ENCODE measurements around the gene SLC16A12. TPM values are rescaled to one million over a fixed set of nuclear protein-coding genes. Genes with fewer than 3 reads are reported as not detected.

Gene SLC16A12
- total and polyA plus RNA-seq, 10 of the 15 experiments (the other 5 are each of a cell fraction or from before 2014, with no cell fraction given): not detected

DNA sequence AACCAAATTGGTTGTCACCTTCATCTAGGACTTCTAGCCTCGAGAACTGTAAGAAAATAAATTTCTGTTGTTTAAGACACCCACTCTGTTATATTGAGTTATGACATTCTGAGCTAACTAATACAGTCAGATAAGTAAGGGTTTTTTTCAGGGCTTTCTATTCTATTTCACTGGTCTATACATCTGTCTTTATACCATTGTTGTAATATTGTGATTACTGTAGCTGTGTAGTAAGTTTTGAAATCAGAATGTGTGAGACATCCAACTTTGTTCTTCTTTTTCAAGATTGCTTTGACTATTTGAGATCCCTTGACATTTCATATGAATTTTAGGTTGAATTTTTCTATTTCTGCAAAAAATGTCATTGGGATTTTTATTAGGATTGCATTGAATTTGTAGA lies 135.4 kb downstream of the SLC16A12 start (continued):
- TF ChIP-seq, protein P1, sequence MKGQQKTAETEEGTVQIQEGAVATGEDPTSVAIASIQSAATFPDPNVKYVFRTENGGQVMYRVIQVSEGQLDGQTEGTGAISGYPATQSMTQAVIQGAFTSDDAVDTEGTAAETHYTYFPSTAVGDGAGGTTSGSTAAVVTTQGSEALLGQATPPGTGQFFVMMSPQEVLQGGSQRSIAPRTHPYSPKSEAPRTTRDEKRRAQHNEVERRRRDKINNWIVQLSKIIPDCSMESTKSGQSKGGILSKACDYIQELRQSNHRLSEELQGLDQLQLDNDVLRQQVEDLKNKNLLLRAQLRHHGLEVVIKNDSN (IDR thresholded peaks at IDR 0.05; ENCODE audit: borderline replicate concordance, extremely low read length, insufficient read depth, low read depth, low read length): no peak
- no peak for TF ChIP-seq STAT3 (IDR thresholded peaks at IDR 0.05; ENCODE audit: low read depth, low read length)
- TF ChIP-seq EGR1 (IDR thresholded peaks at IDR 0.05; ENCODE audit: borderline replicate concordance in 1 of 2, low read depth in 2 of 2, low read length in 2 of 2): no peak

DNA sequence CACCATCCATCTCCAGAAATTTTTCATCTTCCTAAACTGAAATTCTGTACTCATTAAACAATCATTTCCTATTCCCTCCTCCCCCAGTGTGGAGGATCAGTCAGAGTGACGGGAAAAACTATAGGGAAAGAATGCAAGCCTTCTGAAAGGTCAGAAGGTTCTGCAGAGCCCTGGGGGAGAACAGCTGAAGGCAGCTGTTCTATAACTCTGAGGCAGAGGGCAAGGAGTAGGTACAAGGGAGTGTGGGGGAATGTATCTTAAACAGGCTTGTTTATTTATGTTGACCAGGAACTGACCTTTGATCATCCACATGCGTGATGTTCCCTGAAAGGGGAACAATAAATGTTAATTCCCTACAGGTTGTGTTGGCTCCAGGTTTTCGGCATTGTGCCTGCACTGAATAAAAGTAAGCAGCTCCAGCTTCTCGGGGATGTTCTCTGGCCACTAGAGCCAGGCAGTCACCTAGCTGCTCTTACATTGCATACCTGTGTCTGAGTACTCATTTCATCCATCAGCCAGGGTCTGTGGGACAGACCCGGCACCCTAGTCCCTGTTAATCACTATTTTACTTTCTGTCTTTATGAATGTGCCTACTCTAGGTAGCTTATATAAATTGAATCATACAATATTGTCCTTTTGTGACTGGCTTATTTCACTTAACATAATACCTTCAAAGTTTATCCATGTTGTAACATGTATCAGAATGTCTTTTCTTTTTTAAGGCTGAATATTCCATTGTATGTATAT lies 137.2 kb downstream of the SLC16A12 start:
- CTCF ChIA-PET: interaction anchor here (1.0 kb wide), 1 partner anchor 103 kb away, joined by 3 read pairs; no protein-coding TSS in a partner anchor
- in situ Hi-C loops (cut with MboI): no loop called here
- WGBS (ENCODE audit: insufficient coverage, insufficient replicate concordance, low lambda C conversion rate, missing lambda C conversion rate): 78% methylated on average over 5 of the region's 5 CpGs
- no peak for DNase-seq (ENCODE audit: low read depth, low spot score)
- no peak overlapping the region for H3K27ac ChIP-seq (ENCODE audit: control insufficient read depth, insufficient read depth)
- ATAC-seq: no peak
- no peaks in the 10 kb centered on the region; the same call in 1 of the 3 replicates for H3K9me3 ChIP-seq (replicated peaks; ENCODE audit: control insufficient read depth, insufficient read depth, low read length)
- RAD21 ChIA-PET (ENCODE audit: unreplicated experiment): interaction anchor here (0.8 kb wide), 1 partner anchor 29 kb away, joined by 3 read pairs; no protein-coding TSS in a partner anchor
- no peaks in the 10 kb centered on the region for H3K4me1 ChIP-seq (ENCODE audit: control insufficient read depth, insufficient read depth, low read length)
- no peak overlapping the region for H3K4me3 ChIP-seq
- BruUV-seq (replicated peaks): no TSS peak
- no peak for FAIRE-seq
- no peak overlapping the region for H2AFZ ChIP-seq (ENCODE audit: control insufficient read depth, low read depth, low read length)
- H3K27me3 ChIP-seq (replicated peaks in 1 of 2; ENCODE audit: control insufficient read depth in 2 of 2, insufficient read depth in 2 of 2, low read length in 1 of 2): no peaks in the 10 kb centered on the region
- SMC1A ChIA-PET (ENCODE audit: uncharacterized antibody, unreplicated experiment): interaction anchor here (1.5 kb wide), 1 partner anchor 16 kb away, joined by 5 read pairs; the partner anchor contains the start of gene IFIT5
- POLR2A ChIA-PET: no interaction called here
- intact Hi-C loops (cut with micrococcal nuclease; ENCODE audit: unreplicated experiment): loop anchor here (10.0 kb wide), 1 partner anchor 403 kb away; the partner anchor contains the start of gene FAS
- H3K36me3 ChIP-seq (ENCODE audit: control insufficient read depth in 2 of 2, insufficient read depth in 2 of 2, low read length in 1 of 2): peaks cover 0 to 11% of the 10 kb centered on the region in 2 experiments; a peak in 2 of 4 replicates
- no peak overlapping the region for H3K4me2 ChIP-seq (ENCODE audit: control insufficient read depth, insufficient read depth)
- no peak overlapping the region for H3K9ac ChIP-seq (ENCODE audit: control insufficient read depth, insufficient read depth, low read length)
- H4K20me1 ChIP-seq (ENCODE audit: control insufficient read depth, insufficient read depth): no peaks in the 10 kb centered on the region
- H3K79me2 ChIP-seq (ENCODE audit: control insufficient read depth, insufficient read depth, low read length): peaks cover 21% of the 10 kb centered on the region
- TF ChIP-seq CHD2 (IDR thresholded peaks at IDR 0.05; ENCODE audit: borderline replicate concordance, low read depth, low read length) (no peak), HDAC6 (IDR thresholded peaks at IDR 0.05; ENCODE audit: unreplicated experiment) (no peak), SMC3 (IDR thresholded peaks at IDR 0.05; ENCODE audit: borderline replicate concordance, low read length) (no peak), HCFC1 (IDR thresholded peaks at IDR 0.05; ENCODE audit: low read length) (no peak), SMARCA5 (IDR thresholded peaks at IDR 0.05) (no peak)
- TF ChIP-seq, protein P2, sequence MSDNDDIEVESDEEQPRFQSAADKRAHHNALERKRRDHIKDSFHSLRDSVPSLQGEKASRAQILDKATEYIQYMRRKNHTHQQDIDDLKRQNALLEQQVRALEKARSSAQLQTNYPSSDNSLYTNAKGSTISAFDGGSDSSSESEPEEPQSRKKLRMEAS (IDR thresholded peaks at IDR 0.05; ENCODE audit: low read depth, low read length): no peak
- TF ChIP-seq, protein P3, sequence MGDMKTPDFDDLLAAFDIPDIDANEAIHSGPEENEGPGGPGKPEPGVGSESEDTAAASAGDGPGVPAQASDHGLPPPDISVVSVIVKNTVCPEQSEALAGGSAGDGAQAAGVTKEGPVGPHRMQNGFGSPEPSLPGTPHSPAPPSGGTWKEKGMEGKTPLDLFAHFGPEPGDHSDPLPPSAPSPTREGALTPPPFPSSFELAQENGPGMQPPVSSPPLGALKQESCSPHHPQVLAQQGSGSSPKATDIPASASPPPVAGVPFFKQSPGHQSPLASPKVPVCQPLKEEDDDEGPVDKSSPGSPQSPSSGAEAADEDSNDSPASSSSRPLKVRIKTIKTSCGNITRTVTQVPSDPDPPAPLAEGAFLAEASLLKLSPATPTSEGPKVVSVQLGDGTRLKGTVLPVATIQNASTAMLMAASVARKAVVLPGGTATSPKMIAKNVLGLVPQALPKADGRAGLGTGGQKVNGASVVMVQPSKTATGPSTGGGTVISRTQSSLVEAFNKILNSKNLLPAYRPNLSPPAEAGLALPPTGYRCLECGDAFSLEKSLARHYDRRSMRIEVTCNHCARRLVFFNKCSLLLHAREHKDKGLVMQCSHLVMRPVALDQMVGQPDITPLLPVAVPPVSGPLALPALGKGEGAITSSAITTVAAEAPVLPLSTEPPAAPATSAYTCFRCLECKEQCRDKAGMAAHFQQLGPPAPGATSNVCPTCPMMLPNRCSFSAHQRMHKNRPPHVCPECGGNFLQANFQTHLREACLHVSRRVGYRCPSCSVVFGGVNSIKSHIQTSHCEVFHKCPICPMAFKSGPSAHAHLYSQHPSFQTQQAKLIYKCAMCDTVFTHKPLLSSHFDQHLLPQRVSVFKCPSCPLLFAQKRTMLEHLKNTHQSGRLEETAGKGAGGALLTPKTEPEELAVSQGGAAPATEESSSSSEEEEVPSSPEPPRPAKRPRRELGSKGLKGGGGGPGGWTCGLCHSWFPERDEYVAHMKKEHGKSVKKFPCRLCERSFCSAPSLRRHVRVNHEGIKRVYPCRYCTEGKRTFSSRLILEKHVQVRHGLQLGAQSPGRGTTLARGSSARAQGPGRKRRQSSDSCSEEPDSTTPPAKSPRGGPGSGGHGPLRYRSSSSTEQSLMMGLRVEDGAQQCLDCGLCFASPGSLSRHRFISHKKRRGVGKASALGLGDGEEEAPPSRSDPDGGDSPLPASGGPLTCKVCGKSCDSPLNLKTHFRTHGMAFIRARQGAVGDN (IDR thresholded peaks at IDR 0.05): no peak
- TF ChIP-seq, protein P4, sequence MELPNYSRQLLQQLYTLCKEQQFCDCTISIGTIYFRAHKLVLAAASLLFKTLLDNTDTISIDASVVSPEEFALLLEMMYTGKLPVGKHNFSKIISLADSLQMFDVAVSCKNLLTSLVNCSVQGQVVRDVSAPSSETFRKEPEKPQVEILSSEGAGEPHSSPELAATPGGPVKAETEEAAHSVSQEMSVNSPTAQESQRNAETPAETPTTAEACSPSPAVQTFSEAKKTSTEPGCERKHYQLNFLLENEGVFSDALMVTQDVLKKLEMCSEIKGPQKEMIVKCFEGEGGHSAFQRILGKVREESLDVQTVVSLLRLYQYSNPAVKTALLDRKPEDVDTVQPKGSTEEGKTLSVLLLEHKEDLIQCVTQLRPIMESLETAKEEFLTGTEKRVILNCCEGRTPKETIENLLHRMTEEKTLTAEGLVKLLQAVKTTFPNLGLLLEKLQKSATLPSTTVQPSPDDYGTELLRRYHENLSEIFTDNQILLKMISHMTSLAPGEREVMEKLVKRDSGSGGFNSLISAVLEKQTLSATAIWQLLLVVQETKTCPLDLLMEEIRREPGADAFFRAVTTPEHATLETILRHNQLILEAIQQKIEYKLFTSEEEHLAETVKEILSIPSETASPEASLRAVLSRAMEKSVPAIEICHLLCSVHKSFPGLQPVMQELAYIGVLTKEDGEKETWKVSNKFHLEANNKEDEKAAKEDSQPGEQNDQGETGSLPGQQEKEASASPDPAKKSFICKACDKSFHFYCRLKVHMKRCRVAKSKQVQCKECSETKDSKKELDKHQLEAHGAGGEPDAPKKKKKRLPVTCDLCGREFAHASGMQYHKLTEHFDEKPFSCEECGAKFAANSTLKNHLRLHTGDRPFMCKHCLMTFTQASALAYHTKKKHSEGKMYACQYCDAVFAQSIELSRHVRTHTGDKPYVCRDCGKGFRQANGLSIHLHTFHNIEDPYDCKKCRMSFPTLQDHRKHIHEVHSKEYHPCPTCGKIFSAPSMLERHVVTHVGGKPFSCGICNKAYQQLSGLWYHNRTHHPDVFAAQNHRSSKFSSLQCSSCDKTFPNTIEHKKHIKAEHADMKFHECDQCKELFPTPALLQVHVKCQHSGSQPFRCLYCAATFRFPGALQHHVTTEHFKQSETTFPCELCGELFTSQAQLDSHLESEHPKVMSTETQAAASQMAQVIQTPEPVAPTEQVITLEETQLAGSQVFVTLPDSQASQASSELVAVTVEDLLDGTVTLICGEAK (IDR thresholded peaks at IDR 0.05; ENCODE audit: borderline replicate concordance): no peak
